Measurements from ENCODE around the gene PITPNC1.

DNA sequence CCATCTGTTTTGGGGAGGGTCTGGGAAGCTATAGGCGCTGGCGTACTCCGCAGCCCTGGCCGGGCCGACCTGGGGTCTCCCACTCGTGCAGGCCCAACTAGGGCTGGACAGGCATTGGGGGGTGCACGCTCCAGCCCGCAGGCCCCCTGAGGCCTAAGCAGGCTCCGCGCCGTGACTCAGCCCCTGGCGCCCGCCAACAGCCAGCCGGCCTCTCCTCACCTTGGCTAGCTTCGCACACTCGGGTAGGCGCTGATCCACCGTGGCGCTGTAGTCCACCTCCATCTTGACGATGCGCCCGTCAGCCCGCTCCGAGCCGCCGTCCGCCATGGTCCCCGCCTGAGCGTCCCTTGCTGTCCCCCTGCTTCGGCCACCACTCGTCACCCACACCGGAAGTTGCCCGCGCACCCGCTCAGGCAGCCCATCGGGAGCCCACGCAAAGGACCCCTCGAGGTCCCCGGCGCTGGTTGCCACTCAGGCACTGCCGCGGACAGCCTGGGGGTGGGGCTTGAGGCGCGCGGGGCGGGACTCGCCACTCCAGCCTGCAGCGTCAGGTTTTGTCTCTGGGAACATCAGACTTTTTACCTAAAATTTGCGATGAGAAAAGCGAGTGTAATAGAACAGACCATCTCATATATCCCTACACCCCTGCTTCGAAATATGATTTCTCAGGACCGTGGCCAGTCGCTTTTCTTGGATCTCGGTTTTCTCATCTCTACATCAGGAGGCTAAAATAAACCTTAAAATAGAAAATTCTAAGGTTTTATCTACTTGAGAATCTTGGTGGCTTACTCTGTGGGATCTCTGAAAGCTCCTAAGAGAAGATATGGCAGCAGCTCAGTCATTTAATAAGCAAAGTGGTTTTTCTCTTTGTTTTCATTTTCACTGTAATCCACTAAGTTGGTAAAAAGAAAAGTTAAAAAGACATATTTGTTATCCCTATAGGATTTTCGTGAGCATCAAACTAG lies 10.6 kb upstream of the PITPNC1 start, which contains the start of gene PSMD12:
- TF ChIP-seq, protein P1, sequence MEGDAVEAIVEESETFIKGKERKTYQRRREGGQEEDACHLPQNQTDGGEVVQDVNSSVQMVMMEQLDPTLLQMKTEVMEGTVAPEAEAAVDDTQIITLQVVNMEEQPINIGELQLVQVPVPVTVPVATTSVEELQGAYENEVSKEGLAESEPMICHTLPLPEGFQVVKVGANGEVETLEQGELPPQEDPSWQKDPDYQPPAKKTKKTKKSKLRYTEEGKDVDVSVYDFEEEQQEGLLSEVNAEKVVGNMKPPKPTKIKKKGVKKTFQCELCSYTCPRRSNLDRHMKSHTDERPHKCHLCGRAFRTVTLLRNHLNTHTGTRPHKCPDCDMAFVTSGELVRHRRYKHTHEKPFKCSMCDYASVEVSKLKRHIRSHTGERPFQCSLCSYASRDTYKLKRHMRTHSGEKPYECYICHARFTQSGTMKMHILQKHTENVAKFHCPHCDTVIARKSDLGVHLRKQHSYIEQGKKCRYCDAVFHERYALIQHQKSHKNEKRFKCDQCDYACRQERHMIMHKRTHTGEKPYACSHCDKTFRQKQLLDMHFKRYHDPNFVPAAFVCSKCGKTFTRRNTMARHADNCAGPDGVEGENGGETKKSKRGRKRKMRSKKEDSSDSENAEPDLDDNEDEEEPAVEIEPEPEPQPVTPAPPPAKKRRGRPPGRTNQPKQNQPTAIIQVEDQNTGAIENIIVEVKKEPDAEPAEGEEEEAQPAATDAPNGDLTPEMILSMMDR (IDR thresholded peaks at IDR 0.05), result no peak
- TF ChIP-seq ZFX (IDR thresholded peaks at IDR 0.05; ENCODE audit: borderline replicate concordance), result no peak
